GM06990 (cell line): ENCODE data around the gene GIGYF1.

Source experiments
- DNase-seq: peaks from one replicate; pipeline ENCODE4 v3.0.0-alpha.2; 2011; ENCODE audit not compliant: insufficient read length; ENCODE audit errors: extremely low read depth
- H3K27me3 ChIP-seq: replicated peaks from 2 replicates; pipeline ENCODE4 v1.6.0; 2011; ENCODE audit warnings: low read length; ENCODE audit not compliant: control insufficient read depth, insufficient read depth
- H3K36me3 ChIP-seq: 2 replicates; pipeline ENCODE4 v1.5.1; 2011; ENCODE audit warnings: low read length; ENCODE audit not compliant: control insufficient read depth, insufficient read depth
- H3K4me3 ChIP-seq: replicated peaks from 2 replicates; pipeline ENCODE4 v1.5.1; 2011; ENCODE audit warnings: low read depth, mild to moderate bottlenecking, control low read depth, low read length
- TF ChIP-seq, protein P1 (sequence below): IDR thresholded peaks from 2 replicates; pipeline ENCODE4 v1.5.1; 2011; ENCODE audit warnings: low read length, control low read depth, mild to moderate bottlenecking, inconsistent platforms; ENCODE audit not compliant: insufficient read depth, poor library complexity, severe bottlenecking

The GIGYF1 gene

GRCh38 chr7:100676501-100677306 lies 17.3 kb downstream of the GIGYF1 start:
- Histone ChIP-seq H3K4me3 (peak overlapping the region; percentile 96), H3K36me3 (peaks cover 36% of the 10 kb centered on the region), H3K27me3 (no peaks in the 10 kb centered on the region)
- TF ChIP-seq, protein P1, sequence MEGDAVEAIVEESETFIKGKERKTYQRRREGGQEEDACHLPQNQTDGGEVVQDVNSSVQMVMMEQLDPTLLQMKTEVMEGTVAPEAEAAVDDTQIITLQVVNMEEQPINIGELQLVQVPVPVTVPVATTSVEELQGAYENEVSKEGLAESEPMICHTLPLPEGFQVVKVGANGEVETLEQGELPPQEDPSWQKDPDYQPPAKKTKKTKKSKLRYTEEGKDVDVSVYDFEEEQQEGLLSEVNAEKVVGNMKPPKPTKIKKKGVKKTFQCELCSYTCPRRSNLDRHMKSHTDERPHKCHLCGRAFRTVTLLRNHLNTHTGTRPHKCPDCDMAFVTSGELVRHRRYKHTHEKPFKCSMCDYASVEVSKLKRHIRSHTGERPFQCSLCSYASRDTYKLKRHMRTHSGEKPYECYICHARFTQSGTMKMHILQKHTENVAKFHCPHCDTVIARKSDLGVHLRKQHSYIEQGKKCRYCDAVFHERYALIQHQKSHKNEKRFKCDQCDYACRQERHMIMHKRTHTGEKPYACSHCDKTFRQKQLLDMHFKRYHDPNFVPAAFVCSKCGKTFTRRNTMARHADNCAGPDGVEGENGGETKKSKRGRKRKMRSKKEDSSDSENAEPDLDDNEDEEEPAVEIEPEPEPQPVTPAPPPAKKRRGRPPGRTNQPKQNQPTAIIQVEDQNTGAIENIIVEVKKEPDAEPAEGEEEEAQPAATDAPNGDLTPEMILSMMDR: no peak
- no peak for DNase-seq

DNA sequence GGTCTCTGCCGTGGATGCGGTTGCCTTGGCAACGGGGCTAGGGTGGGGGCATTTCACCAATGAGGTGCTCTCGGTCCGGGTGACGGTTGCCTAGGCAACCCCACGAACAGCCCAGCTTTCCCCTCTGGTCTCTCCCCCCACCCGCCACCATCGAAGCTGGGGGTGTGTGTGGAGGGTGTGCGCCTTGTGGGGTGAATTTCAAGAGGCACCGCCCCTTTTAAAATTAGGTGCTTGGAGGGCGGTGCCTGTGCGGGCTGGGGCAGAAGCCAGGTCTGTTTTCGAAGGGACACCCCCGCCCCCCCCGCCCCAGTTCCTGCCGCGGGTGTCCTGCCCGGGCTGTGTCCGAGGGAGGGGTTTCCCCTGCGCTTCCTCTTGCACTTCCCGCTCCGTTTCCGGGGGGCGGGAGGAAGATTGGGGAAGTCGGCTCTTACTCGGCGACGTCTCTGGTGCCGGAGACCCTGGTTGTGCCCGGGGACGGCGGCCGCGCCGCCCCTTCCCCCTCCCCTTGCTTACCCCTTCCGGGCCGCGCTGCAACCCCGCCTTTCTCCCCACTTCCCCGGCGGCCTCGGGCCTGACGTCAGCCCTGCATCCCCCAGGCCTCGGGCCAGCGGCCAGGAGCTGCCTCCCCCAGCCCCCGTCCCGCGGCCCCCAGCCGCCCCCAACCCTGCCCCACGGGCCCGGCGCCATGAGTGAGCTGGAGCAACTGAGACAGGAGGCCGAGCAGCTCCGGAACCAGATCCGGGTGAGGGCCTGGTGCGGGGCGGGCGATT lies 18.3 kb downstream of the GIGYF1 start:
- Histone ChIP-seq H3K36me3 (peaks cover 30% of the 10 kb centered on the region), H3K4me3 (peak overlapping the region; percentile 96), H3K27me3 (no peaks in the 10 kb centered on the region)
- peak; percentile 90 for DNase-seq
- TF ChIP-seq, protein P1: no peak

- H3K4me3 ChIP-seq: peak overlapping the region; percentile 96
- TF ChIP-seq, protein P1: no peak
- peaks cover 24% of the 10 kb centered on the region for H3K36me3 ChIP-seq
- no peaks in the 10 kb centered on the region for H3K27me3 ChIP-seq
- DNase-seq: no peak
Observed at GRCh38 chr7:100675105-100675451, 19.0 kb downstream of the GIGYF1 start.

- no peak for DNase-seq
Observed at GRCh38 chr7:100674411-100675104, 19.5 kb downstream of the GIGYF1 start.

GRCh38 chr7:100673942-100674410 lies 20.1 kb downstream of the GIGYF1 start:
- peak overlapping the region; percentile 96 for H3K4me3 ChIP-seq
- TF ChIP-seq, protein P1: no peak
- no peaks in the 10 kb centered on the region for H3K27me3 ChIP-seq
- peaks cover 22% of the 10 kb centered on the region for H3K36me3 ChIP-seq
- peak; percentile 80 for DNase-seq

More at GRCh38 chr7:100674411-100675104, 19.5 kb downstream of the GIGYF1 start:
- peak overlapping the region; percentile 96 for H3K4me3 ChIP-seq
- peaks cover 22% of the 10 kb centered on the region for H3K36me3 ChIP-seq
- no peaks in the 10 kb centered on the region for H3K27me3 ChIP-seq
- TF ChIP-seq, protein P1: no peak
